Endodermal cell (in vitro differentiated cells): ENCODE results near the gene ERBIN. TPM values are rescaled to one million over a fixed set of nuclear protein-coding genes. Genes with fewer than 3 reads are reported as not detected.
"Not testable (repeated sequence)": the region's sequence is repeated elsewhere in the genome, so short reads cannot be mapped to it uniquely, and the experiment has no call there.

Experiments used
- DNase-seq: peaks from one replicate; pipeline ENCODE4 v3.0.0-alpha.2; 2017
- H3K27ac ChIP-seq: 2 replicates; pipeline ENCODE4 v1.5.1; 2013; ENCODE audit warnings: mild to moderate bottlenecking, low read depth, low read length, moderate library complexity
- H3K27me3 ChIP-seq: 2 replicates; pipeline ENCODE4 v1.6.1; 2013; ENCODE audit warnings: mild to moderate bottlenecking, low read length, moderate library complexity; ENCODE audit not compliant: insufficient read depth, control insufficient read depth, poor library complexity, severe bottlenecking
- H3K36me3 ChIP-seq: 2 replicates; pipeline ENCODE4 v1.7.0; 2013; ENCODE audit warnings: mild to moderate bottlenecking, low read length, moderate library complexity; ENCODE audit not compliant: control insufficient read depth, insufficient read depth
- H3K4me1 ChIP-seq: one replicate; pipeline ENCODE4 v1.7.0; 2013; ENCODE audit warnings: low read length; ENCODE audit not compliant: control insufficient read depth, insufficient read depth
- H3K4me3 ChIP-seq: 2 replicates; pipeline ENCODE4 v1.5.1; 2013; ENCODE audit warnings: mild to moderate bottlenecking, low read length, moderate library complexity
- H3K9ac ChIP-seq: 2 replicates; pipeline ENCODE4 v1.6.1; 2013; ENCODE audit warnings: mild to moderate bottlenecking, low read length, moderate library complexity; ENCODE audit not compliant: poor library complexity, severe bottlenecking; ENCODE audit errors: extremely low read depth
- H3K9me3 ChIP-seq: 2 replicates; pipeline ENCODE4 v1.6.1; 2013; ENCODE audit warnings: mild to moderate bottlenecking, low read length, moderate library complexity; ENCODE audit not compliant: control insufficient read depth
- H3K27ac Mint-ChIP-seq: 2 replicates; pipeline ENCODE4 v1.8.0; 2020; ENCODE audit warnings: mixed read lengths
- H3K27me3 Mint-ChIP-seq: 2 replicates; pipeline ENCODE4 v1.8.0; 2021; ENCODE audit warnings: mild to moderate bottlenecking, mixed read lengths; ENCODE audit not compliant: insufficient read depth
- H3K36me3 Mint-ChIP-seq: 2 replicates; pipeline ENCODE4 v1.8.0; 2020; ENCODE audit warnings: low read depth, mixed read lengths
- H3K4me1 Mint-ChIP-seq: 2 replicates; pipeline ENCODE4 v1.8.0; 2020; ENCODE audit warnings: mixed read lengths
- H3K4me3 Mint-ChIP-seq: 2 replicates; pipeline ENCODE4 v1.8.0; 2020; ENCODE audit warnings: mild to moderate bottlenecking, moderate library complexity, mixed read lengths
- H3K9me3 Mint-ChIP-seq: 2 replicates; pipeline ENCODE4 v1.8.0; 2020; ENCODE audit warnings: mild to moderate bottlenecking, mixed read lengths
- CTCF ChIP-seq: fragments of 200-600 bp; sonication (generic); conservative IDR thresholded peaks from 2 replicates; pipeline ENCODE4 v1.5.0; 2021; ENCODE audit warnings: antibody characterized with exemption, mild to moderate bottlenecking
- WGBS, 2 experiments: methylation state at CpG; one replicate each; pipeline versions ENCODE4 v1.1.5 to v1.1.7; 2013; ENCODE audit warnings: missing lambda C conversion rate in 2 of 2, mixed read lengths in 1 of 2; ENCODE audit not compliant: insufficient coverage in 1 of 2, insufficient read length in 1 of 2; 5-methylcytosine and 5-hydroxymethylcytosine counted together
- total RNA-seq, 2 donors: library from RNA; stranded (reverse); fragmentation: NEBNext Ultra II Directional in 1 of 2; extraction: Animal tissue kit (Norgen Biotek cat#: 25700) in 1 of 2; gene quantifications; 2 replicates in 1 of 2; 3 replicates in 1 of 2; pipeline ENCODE4 v1.2.1, GENCODE V29; 2021

ERBIN gene
- total RNA-seq, 2 donors from 2014 or later: 51.8 to 54.4 TPM

GRCh38 chr5:65913519-65913918 is 12.9 kb upstream of the ERBIN start:
- no peak overlapping the region for H3K27ac Mint-ChIP-seq
- no peaks in the 10 kb centered on the region for H3K4me1 Mint-ChIP-seq
- no peak for TF ChIP-seq CTCF
- Histone ChIP-seq H3K4me1 (no peaks in the 10 kb centered on the region), H3K4me3 (no peak overlapping the region), H3K9me3 (no peaks in the 10 kb centered on the region), H3K27me3 (no peaks in the 10 kb centered on the region), H3K27ac (no peak overlapping the region), H3K9ac (no peak overlapping the region), H3K36me3 (no peaks in the 10 kb centered on the region)
- H3K27me3 Mint-ChIP-seq: no peaks in the 10 kb centered on the region
- DNase-seq: no peak
- 75 to 100% methylated on average over 1 to 3 of the region's 3 CpGs for WGBS, 2 experiments
- no peaks in the 10 kb centered on the region for H3K9me3 Mint-ChIP-seq
- no peak overlapping the region for H3K4me3 Mint-ChIP-seq
- no peaks in the 10 kb centered on the region for H3K36me3 Mint-ChIP-seq

GRCh38 chr5:65914641-65915196 is 11.7 kb upstream of the ERBIN start:
- H3K4me1 Mint-ChIP-seq: no peaks in the 10 kb centered on the region
- WGBS, 2 experiments: 46 to 50% methylated on average over 2 of the region's 3 CpGs
- H3K4me3 ChIP-seq: no peak overlapping the region

GRCh38 chr5:65915661-65916060 is 10.7 kb upstream of the ERBIN start:
- not testable (repeated sequence) for H3K27me3 ChIP-seq, H3K4me3 Mint-ChIP-seq, H3K36me3 ChIP-seq, H3K9me3 ChIP-seq, H3K4me1 Mint-ChIP-seq, H3K9ac ChIP-seq, H3K4me1 ChIP-seq, H3K4me3 ChIP-seq, H3K27me3 Mint-ChIP-seq, H3K27ac ChIP-seq, H3K27ac Mint-ChIP-seq, DNase-seq, H3K36me3 Mint-ChIP-seq, H3K9me3 Mint-ChIP-seq
- 92 to 100% methylated on average over 1 to 6 of the region's 6 CpGs for WGBS, 2 experiments

More at GRCh38 chr5:65914641-65915196, 11.7 kb upstream of the ERBIN start:
- Mint-ChIP-seq H3K36me3 (no peaks in the 10 kb centered on the region), H3K9me3 (no peaks in the 10 kb centered on the region), H3K27ac (no peak overlapping the region), H3K4me3 (no peak overlapping the region), H3K27me3 (no peaks in the 10 kb centered on the region)
- Histone ChIP-seq H3K36me3 (no peaks in the 10 kb centered on the region), H3K9ac (no peak overlapping the region), H3K27me3 (no peaks in the 10 kb centered on the region), H3K27ac (no peak overlapping the region), H3K4me1 (no peaks in the 10 kb centered on the region), H3K9me3 (no peaks in the 10 kb centered on the region)
- no peak for TF ChIP-seq CTCF
- no peak for DNase-seq

GRCh38 chr5:65916066-65916465 is 10.3 kb upstream of the ERBIN start:
- no peak for DNase-seq

More at GRCh38 chr5:65916066-65916465, 10.3 kb upstream of the ERBIN start:
- 83% methylated on average over 1 of the region's 3 CpGs; no CpG with 5 or more reads in 1 of the 2 experiments for WGBS, 2 experiments
- Histone ChIP-seq H3K27ac (no peak overlapping the region), H3K9ac (no peak overlapping the region), H3K27me3 (no peaks in the 10 kb centered on the region), H3K4me1 (no peaks in the 10 kb centered on the region), H3K36me3 (no peaks in the 10 kb centered on the region), H3K4me3 (no peak overlapping the region), H3K9me3 (no peaks in the 10 kb centered on the region)
- Mint-ChIP-seq H3K27ac (no peak overlapping the region), H3K9me3 (no peaks in the 10 kb centered on the region), H3K36me3 (no peaks in the 10 kb centered on the region), H3K27me3 (no peaks in the 10 kb centered on the region), H3K4me1 (no peaks in the 10 kb centered on the region), H3K4me3 (no peak overlapping the region)
- no peak for TF ChIP-seq CTCF
